Neural cell (in vitro differentiated cells): ENCODE measurements around the gene TPSG1. TPM values are rescaled to one million over a fixed set of nuclear protein-coding genes. Genes with fewer than 3 reads are reported as not detected.

Source experiments
- H2AFZ ChIP-seq: fragments of 200-600, 300-800 bp; sonication (generic), shearing (Covaris generic); 2 replicates; pipeline ENCODE4 v1.6.0; 2014; ENCODE audit warnings: low read depth, mild to moderate bottlenecking, antibody characterized with exemption, low read length, moderate library complexity
- H3F3A ChIP-seq: fragments of 200-600 bp; shearing (Covaris generic); 2 replicates; pipeline ENCODE4 v1.6.1; 2016; ENCODE audit warnings: mild to moderate bottlenecking, moderate library complexity, mixed read lengths, antibody characterized with exemption, low read length; ENCODE audit not compliant: insufficient read depth, poor library complexity, severe bottlenecking
- H3K27ac ChIP-seq: fragments of 200-600, 300-800 bp; sonication (generic), shearing (Covaris generic); 2 replicates; pipeline ENCODE4 v1.5.1; 2014; ENCODE audit warnings: mild to moderate bottlenecking, low read length, moderate library complexity
- H3K27me3 ChIP-seq: fragments of 300-800, 200-600 bp; sonication (generic), shearing (Covaris generic); 2 replicates; pipeline ENCODE4 v1.6.0; 2014; ENCODE audit warnings: mild to moderate bottlenecking, low read depth, low read length, moderate library complexity; ENCODE audit not compliant: insufficient read depth
- H3K36me3 ChIP-seq: fragments of 300-800, 200-600 bp; sonication (generic), shearing (Covaris generic); 2 replicates; pipeline ENCODE4 v1.5.1; 2014; ENCODE audit warnings: mild to moderate bottlenecking, antibody characterized with exemption, low read length, moderate library complexity; ENCODE audit not compliant: insufficient read depth
- H3K4me2 ChIP-seq: fragments of 300-800, 200-600 bp; sonication (generic), shearing (Covaris generic); 2 replicates; pipeline ENCODE4 v1.6.0; 2014; ENCODE audit warnings: mild to moderate bottlenecking, low read length
- H3K4me3 ChIP-seq: fragments of 300-800, 200-600 bp; sonication (generic), shearing (Covaris generic); 2 replicates; pipeline ENCODE4 v1.5.1; 2014; ENCODE audit warnings: mild to moderate bottlenecking, low read length, moderate library complexity
- H3K79me2 ChIP-seq: fragments of 200-600 bp; shearing (Covaris generic); replicated peaks from 2 replicates; pipeline ENCODE4 v1.6.0; 2014; ENCODE audit warnings: mild to moderate bottlenecking, low read length, moderate library complexity; ENCODE audit not compliant: insufficient read depth
- H3K9ac ChIP-seq: fragments of 300-800, 200-600 bp; sonication (generic), shearing (Covaris generic); 2 replicates; pipeline ENCODE4 v1.6.1; 2016; ENCODE audit warnings: mild to moderate bottlenecking, low read length, mixed read lengths
- H3K9me2 ChIP-seq: fragments of 200-600 bp; shearing (Covaris generic); 2 replicates; pipeline ENCODE4 v1.6.1; 2016; ENCODE audit warnings: mild to moderate bottlenecking, low read length, mixed read lengths; ENCODE audit not compliant: insufficient read depth
- H3K9me3 ChIP-seq: fragments of 200-600, 300-800 bp; sonication (generic), shearing (Covaris generic); 2 replicates; pipeline ENCODE4 v1.6.1; 2016; ENCODE audit warnings: mild to moderate bottlenecking, mixed run types, low read length, moderate library complexity, mixed read lengths
- H4K20me1 ChIP-seq: fragments of 200-600 bp; shearing (Covaris generic); 2 replicates; pipeline ENCODE4 v1.6.1; 2016; ENCODE audit warnings: mild to moderate bottlenecking, mixed run types; ENCODE audit not compliant: insufficient read depth
- CTCF ChIP-seq: fragments of 450-650 bp; IDR thresholded peaks from 2 replicates; pipeline ENCODE4 v1.5.1; 2014; ENCODE audit warnings: antibody characterized with exemption, mild to moderate bottlenecking, moderate library complexity; ENCODE audit not compliant: poor library complexity, severe bottlenecking
- EZH2 ChIP-seq: fragments of 200-600, 300-800 bp; shearing (Covaris generic), sonication (generic); IDR thresholded peaks from 2 replicates; pipeline ENCODE4 v1.6.1; 2014; ENCODE audit warnings: antibody characterized with exemption, low read length, borderline replicate concordance, mild to moderate bottlenecking; ENCODE audit not compliant: insufficient read depth, poor library complexity, severe bottlenecking
- MXI1 ChIP-seq: fragments of 450-650 bp; conservative IDR thresholded peaks from 2 replicates; pipeline ENCODE4 v1.6.1; 2014; ENCODE audit warnings: antibody characterized with exemption, mild to moderate bottlenecking; ENCODE audit not compliant: poor library complexity, severe bottlenecking
- POLR2AphosphoS5 ChIP-seq: IDR thresholded peaks from 2 replicates; pipeline ENCODE4 v1.6.1; 2012
- RAD21 ChIP-seq: fragments of 450-650 bp; conservative IDR thresholded peaks from 2 replicates; pipeline ENCODE4 v1.6.1; 2014; ENCODE audit warnings: antibody characterized with exemption, mild to moderate bottlenecking, moderate library complexity
- REST ChIP-seq: IDR thresholded peaks from 2 replicates; pipeline ENCODE4 v1.6.1; 2012; ENCODE audit warnings: borderline replicate concordance
- SMC3 ChIP-seq: fragments of 450-650 bp; conservative IDR thresholded peaks from 2 replicates; pipeline ENCODE4 v1.6.1; 2014; ENCODE audit warnings: antibody characterized with exemption, mild to moderate bottlenecking, moderate library complexity; ENCODE audit not compliant: poor library complexity
- TAF1 ChIP-seq: IDR thresholded peaks from 2 replicates; pipeline ENCODE4 v1.6.1; 2012; ENCODE audit warnings: low read depth
- polyA plus RNA-seq: library from polyadenylated mRNA; depleted of rRNA; stranded (reverse); fragments of >200 nt; gene quantifications from 2 replicates; pipeline ENCODE4 v1.2.3, GENCODE V29; 2014

Gene TPSG1
- polyA plus RNA-seq, 1 donor from 2014 or later = not detected

- H3K27me3 ChIP-seq = no peaks in the 10 kb centered on the region
- no peak overlapping the region for H3K4me3 ChIP-seq
- no peaks in the 10 kb centered on the region for H3K79me2 ChIP-seq
- no peaks in the 10 kb centered on the region for H3K9me2 ChIP-seq
- no peak overlapping the region for H3K4me2 ChIP-seq
- no peaks in the 10 kb centered on the region for H3F3A ChIP-seq
- no peak overlapping the region for H3K9ac ChIP-seq
- TF ChIP-seq RAD21 = no peak
- no peak for TF ChIP-seq CTCF
- TF ChIP-seq MXI1 = no peak
- TF ChIP-seq TAF1 = no peak
- TF ChIP-seq SMC3 = no peak
- no peak for TF ChIP-seq POLR2AphosphoS5
- TF ChIP-seq EZH2 = no peak
- H3K9me3 ChIP-seq = no peaks in the 10 kb centered on the region
- H3K27ac ChIP-seq = no peak overlapping the region
- no peaks in the 10 kb centered on the region for H4K20me1 ChIP-seq
- H2AFZ ChIP-seq = no peak overlapping the region
- no peaks in the 10 kb centered on the region for H3K36me3 ChIP-seq
These were observed 18.7 kb downstream of the TPSG1 start for GRCh38 chr16:1206326-1206725.

- Histone ChIP-seq H4K20me1 (no peaks in the 10 kb centered on the region), H2AFZ (no peak overlapping the region), H3K36me3 (no peaks in the 10 kb centered on the region), H3K4me2 (no peak overlapping the region), H3K27me3 (no peaks in the 10 kb centered on the region), H3K9me2 (no peaks in the 10 kb centered on the region), H3K9me3 (no peaks in the 10 kb centered on the region), H3F3A (no peaks in the 10 kb centered on the region), H3K9ac (no peak overlapping the region), H3K27ac (no peak overlapping the region), H3K79me2 (no peaks in the 10 kb centered on the region), H3K4me3 (no peak overlapping the region)
- TF ChIP-seq TAF1 = no peak
- TF ChIP-seq CTCF = no peak
- TF ChIP-seq MXI1 = no peak
- TF ChIP-seq SMC3 = no peak
- no peak for TF ChIP-seq POLR2AphosphoS5
These were observed 20.1 kb downstream of the TPSG1 start for GRCh38 chr16:1204933-1205332.

- Histone ChIP-seq H3K79me2 (no peaks in the 10 kb centered on the region), H3K4me2 (no peak overlapping the region), H3K9me3 (no peaks in the 10 kb centered on the region), H2AFZ (no peak overlapping the region), H3F3A (no peaks in the 10 kb centered on the region), H3K9me2 (no peaks in the 10 kb centered on the region), H3K9ac (no peak overlapping the region), H3K27ac (no peak overlapping the region), H3K4me3 (no peak overlapping the region), H3K36me3 (no peaks in the 10 kb centered on the region), H3K27me3 (no peaks in the 10 kb centered on the region), H4K20me1 (no peaks in the 10 kb centered on the region)
- TF ChIP-seq MXI1 (no peak), POLR2AphosphoS5 (no peak), REST (no peak)
These were observed 22.8 kb downstream of the TPSG1 start for GRCh38 chr16:1202274-1202673.
